AG04449 (cell line): ENCODE measurements around the gene PHGDH.

Source experiments
- CTCF ChIA-PET: fragments of 350-600 bp; formaldehyde crosslinking; extraction: SDS; loops from one replicate; lab custom pipeline; 2021; ENCODE audit warnings: antibody characterized with exemption; lab: Yijun Ruan, JAX
- POLR2A ChIA-PET: fragments of 400-600, 350-600 bp; formaldehyde crosslinking; extraction: SDS; loops from one replicate; lab custom pipeline; 2020; ENCODE audit warnings: antibody characterized with exemption, inconsistent platforms; lab: Yijun Ruan, JAX
- DNase-seq: peaks from one replicate; pipeline ENCODE4 v3.0.0-alpha.2; 2010; ENCODE audit warnings: low read depth, low spot score
- H3K4me3 ChIP-seq: 2 replicates; pipeline ENCODE4 v1.5.1; 2011; ENCODE audit warnings: low read depth, mild to moderate bottlenecking, control low read depth, low read length
- TF ChIP-seq, protein P1 (sequence below): IDR thresholded peaks from one replicate; pipeline ENCODE4 v1.5.1; 2011; ENCODE audit warnings: mild to moderate bottlenecking, moderate library complexity, low read length, control low read depth, inconsistent platforms; ENCODE audit not compliant: insufficient read depth; ENCODE audit errors: missing control alignments

The PHGDH gene

DNA sequence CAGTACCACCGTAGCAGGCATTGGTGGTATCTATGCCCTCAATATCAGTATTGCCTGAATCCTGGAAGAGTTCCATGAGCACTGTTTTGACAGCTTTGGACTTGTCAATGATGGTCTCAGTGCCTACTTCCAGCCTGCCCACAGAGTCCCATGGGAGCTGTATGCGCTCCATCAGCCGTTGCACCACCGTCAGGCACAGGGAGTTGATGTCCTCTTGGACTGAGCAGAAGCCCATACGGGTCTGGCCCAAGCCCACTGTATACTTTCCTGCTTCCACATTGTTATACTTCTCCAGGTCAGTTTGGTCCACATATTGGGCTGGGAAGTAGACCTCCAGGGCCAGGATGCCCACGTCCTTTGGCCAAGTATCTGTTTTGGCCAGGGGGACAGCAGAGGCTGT lies 52.5 kb downstream of the PHGDH start:
- TF ChIP-seq, protein P1, sequence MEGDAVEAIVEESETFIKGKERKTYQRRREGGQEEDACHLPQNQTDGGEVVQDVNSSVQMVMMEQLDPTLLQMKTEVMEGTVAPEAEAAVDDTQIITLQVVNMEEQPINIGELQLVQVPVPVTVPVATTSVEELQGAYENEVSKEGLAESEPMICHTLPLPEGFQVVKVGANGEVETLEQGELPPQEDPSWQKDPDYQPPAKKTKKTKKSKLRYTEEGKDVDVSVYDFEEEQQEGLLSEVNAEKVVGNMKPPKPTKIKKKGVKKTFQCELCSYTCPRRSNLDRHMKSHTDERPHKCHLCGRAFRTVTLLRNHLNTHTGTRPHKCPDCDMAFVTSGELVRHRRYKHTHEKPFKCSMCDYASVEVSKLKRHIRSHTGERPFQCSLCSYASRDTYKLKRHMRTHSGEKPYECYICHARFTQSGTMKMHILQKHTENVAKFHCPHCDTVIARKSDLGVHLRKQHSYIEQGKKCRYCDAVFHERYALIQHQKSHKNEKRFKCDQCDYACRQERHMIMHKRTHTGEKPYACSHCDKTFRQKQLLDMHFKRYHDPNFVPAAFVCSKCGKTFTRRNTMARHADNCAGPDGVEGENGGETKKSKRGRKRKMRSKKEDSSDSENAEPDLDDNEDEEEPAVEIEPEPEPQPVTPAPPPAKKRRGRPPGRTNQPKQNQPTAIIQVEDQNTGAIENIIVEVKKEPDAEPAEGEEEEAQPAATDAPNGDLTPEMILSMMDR: no peak
- H3K4me3 ChIP-seq: no peak overlapping the region
- DNase-seq: no peak
- ChIA-PET POLR2A (no interaction called here), CTCF (interaction anchor here (0.6 to 1.6 kb wide), 3 partner anchors 20 to 54 kb away, joined by 3 to 4 read pairs (median 4); no protein-coding TSS in a partner anchor)

DNA sequence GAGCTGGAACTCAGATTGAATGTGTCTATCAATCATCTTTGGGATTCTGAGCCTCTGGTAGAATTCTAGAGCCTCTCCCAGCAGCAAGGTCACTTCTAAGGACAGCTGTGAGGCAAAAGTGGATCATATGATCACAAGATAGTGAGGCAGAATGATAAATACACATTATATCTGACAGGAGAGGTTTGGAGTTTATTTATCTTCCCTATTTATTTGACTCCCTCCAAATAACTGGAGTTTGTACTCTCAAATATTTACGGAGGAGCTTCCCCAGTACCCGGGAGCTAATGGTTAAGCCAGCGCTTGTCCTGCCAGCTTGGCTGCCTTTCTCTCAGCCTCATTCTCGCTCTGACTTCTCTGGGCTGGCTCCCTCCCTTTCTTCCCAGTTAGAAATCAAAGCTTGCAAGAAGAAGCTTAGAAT lies 54.6 kb downstream of the PHGDH start:
- TF ChIP-seq, protein P1: no peak
- ChIA-PET POLR2A (no interaction called here), CTCF (interaction anchor here (0.9 to 1.6 kb wide), 3 partner anchors 22 to 103 kb away, joined by 3 to 6 read pairs (median 4); no protein-coding TSS in a partner anchor)
- no peak for DNase-seq
- no peak overlapping the region for H3K4me3 ChIP-seq

DNA sequence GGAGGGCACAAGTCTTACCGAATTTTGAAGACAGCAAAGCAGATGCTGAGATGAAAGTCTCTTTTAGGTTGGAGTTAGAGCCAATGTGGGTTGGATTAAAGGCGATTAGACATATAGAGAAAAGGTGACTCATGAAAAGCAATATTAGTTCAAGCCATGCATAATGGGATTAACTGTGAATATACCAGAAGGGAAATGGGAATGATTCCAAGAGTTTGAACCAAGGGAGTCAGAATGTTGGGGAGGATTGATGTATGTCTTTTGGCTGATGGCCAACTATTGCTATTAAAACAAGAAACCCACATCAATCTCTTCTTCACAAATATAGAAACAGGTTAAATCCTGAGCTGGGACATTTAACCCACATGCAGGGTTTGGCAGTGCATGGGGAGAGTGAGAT lies 55.8 kb downstream of the PHGDH start:
- POLR2A ChIA-PET: no interaction called here

DNA sequence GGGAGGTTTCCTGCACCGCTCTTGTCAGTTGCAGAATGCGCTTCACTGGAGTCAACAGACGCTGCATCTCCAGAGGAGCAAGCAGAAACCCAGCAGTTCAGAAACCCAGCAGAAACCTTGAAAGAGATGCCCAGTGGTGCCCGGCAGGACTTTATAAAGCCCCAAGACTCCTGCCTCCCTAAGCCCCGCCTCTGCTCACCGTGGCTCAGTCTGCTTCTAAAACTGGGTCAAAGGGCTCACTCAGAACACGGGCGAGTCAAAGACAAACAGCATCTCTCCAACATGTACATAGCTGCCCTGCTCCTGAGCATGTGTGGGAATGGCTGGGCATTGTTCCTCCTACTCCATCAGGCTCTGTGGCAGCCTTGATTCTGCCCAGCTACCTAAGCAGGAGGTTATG lies 57.0 kb downstream of the PHGDH start, which contains the start of gene HMGCS2:
Gene HMGCS2, minus strand, starts transcription at position 128 of the 400 bp plus-strand sequence. Its CDS starts 61 bp downstream, at position 67.
- TF ChIP-seq, protein P1: no peak
- CTCF ChIA-PET: interaction anchor here (1.4 kb wide), 1 partner anchor 24 kb away, joined by 3 read pairs; no protein-coding TSS in a partner anchor

More for the DNA sequence above, 55.8 kb downstream of the PHGDH start:
- no peak overlapping the region for H3K4me3 ChIP-seq
- TF ChIP-seq, protein P1: no peak
- no peak for DNase-seq
- CTCF ChIA-PET: interaction anchor here (0.6 to 1.6 kb wide), 2 partner anchors 16 to 41 kb away, joined by 4 read pairs; no protein-coding TSS in a partner anchor

DNA sequence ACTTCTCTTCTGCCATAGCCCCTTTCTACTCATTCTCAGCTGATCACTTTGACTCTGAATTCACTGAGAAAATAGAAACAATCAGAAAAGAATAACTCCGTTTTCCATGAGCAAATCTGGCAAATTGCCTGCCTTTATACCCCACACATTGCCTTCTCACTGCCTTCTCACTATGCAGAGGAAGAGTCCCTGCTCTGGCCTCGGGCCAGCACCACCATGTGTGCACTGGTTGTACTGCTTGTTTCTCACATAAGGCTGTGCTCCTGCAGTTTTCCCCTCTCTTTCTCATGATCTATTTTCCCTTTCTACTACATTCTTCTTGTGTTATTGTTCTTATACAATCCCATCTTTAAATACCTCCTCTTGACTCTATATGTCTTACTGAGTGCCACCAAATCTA lies 59.3 kb downstream of the PHGDH start:
- POLR2A ChIA-PET: no interaction called here
- DNase-seq: no peak
- CTCF ChIA-PET: interaction anchor here (1.5 to 1.8 kb wide), 2 partner anchors 27 to 38 kb away, joined by 5 read pairs; no protein-coding TSS in a partner anchor
- no peak overlapping the region for H3K4me3 ChIP-seq
- TF ChIP-seq, protein P1: no peak

More for the DNA sequence above, 57.0 kb downstream of the PHGDH start, which contains the start of gene HMGCS2:
- H3K4me3 ChIP-seq: no peak within 1 kb of the TSS
- POLR2A ChIA-PET: no interaction called here
- DNase-seq: no peak

DNA sequence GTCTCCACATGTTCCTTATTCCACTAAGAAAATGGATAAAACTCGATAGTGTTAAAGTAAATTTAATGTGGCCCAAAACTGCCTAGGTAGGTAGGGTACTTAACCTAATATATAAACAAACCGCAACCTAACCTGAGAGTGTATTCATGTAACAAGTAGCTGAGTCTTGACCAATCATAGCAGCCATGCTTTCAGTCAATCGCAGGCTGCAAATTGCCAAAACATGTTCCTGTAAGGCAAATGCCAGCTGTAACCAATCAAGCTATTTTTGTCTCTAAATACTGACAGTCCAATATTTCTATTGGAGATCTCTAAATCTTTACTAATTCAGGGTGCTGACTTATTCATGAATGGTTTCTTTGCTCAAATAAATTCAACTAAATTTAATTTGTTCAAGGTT lies 60.0 kb downstream of the PHGDH start:
- ChIA-PET CTCF (interaction anchor here (1.5 to 1.8 kb wide), 2 partner anchors 28 to 37 kb away, joined by 5 read pairs; no protein-coding TSS in a partner anchor), POLR2A (no interaction called here)
- TF ChIP-seq, protein P1: no peak

More for the DNA sequence above, 60.0 kb downstream of the PHGDH start:
- H3K4me3 ChIP-seq: no peak overlapping the region
- DNase-seq: no peak
